Measurements from ENCODE around the gene PRAC2. TPM values are rescaled to one million over a fixed set of nuclear protein-coding genes. Genes with fewer than 3 reads are reported as not detected.

Gene PRAC2
- total RNA-seq, 1 donor from 2014 or later: not detected

GRCh38 chr17:48753794-48754499 lies 31.0 kb downstream of the PRAC2 start:
- no peak for DNase-seq (ENCODE audit: low read depth in 2 of 2)

DNA sequence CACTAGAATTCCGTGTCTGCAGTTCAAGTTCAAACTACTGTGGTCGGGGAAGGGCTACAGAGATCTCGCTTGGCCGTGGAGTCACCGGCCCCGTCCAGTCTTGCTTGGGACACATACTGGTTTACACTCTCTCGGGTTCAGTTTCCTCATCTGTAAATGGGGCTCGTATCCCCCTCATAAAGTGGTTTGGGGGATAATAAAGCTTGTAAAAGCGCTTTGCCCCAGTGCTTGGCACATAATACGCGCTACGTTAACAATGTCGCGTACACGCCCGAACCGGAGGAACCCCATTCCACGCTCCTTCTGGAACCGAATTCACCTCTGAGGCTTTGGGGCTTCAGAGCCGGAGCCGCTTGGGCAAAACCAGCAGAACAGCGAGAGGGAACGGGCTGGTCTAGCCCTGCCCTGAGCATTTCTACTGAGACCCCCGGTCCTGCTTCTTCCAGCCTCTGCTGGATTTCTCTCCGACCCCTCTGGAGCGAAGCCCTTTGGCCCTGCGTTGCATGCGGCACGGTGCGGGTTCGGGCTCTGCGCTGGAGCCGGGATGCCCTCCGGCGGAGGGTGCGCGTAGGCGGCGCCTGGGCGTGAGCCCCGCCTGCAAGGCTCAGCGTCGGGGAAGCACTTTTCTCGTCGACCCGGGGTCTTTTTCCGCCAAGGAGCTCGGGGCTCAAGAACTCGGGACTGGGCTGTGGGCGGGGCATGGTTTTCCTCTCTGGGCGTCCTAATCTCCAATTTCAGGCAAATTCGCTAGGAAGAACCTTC lies 31.7 kb downstream of the PRAC2 start:
- no peak for DNase-seq (ENCODE audit: low read depth in 2 of 2)

GRCh38 chr17:48755356-48755755 lies 32.4 kb downstream of the PRAC2 start:
- no peak for DNase-seq (ENCODE audit: low read depth in 2 of 2)

DNA sequence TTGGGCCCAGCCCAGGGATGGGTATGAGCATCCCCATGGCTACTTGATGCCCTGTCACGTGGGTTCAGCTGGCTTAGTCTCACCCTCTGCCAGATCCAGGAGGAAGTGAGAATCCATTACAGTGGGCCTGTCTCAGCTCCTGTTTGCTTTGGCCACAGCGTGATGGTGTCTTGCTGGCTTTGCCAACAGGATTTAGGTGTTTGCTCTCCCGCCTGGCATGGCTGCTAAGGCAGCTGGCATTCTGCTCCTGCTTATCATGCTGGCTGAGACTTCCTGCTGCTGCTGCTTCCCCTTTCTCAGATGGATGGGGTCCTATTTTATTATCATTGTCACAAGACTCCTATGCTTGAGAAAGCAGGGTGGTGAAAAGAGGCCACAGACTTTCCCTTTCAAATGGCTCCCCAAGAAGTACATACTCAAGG lies 33.9 kb downstream of the PRAC2 start:
- no peak for DNase-seq (ENCODE audit: low read depth in 2 of 2)

DNA sequence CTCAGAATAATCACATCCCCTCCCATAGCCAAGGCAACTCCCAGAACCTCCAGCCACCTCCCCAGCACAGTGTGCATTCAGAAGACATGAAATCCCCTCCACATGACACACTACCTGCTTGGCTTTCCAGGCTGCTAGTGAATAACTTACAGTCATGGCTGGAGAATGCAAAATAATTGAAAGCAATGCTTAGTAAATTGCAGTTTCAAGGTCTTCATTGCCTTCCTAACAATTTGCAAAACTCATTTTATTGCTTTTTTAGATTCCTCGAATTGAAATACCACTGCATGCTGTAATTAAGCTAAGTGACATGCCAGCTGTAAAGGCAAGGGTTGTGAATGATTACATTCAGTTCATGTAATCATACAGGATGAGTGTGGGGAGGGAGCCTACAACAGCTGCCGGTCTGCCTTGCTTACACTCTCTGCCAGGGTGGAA lies 34.6 kb downstream of the PRAC2 start:
- DNase-seq (ENCODE audit: low read depth in 2 of 2): no peak

- no peak for DNase-seq (ENCODE audit: low read depth in 2 of 2)
Observed at GRCh38 chr17:48759288-48759687, 36.3 kb downstream of the PRAC2 start.

DNA sequence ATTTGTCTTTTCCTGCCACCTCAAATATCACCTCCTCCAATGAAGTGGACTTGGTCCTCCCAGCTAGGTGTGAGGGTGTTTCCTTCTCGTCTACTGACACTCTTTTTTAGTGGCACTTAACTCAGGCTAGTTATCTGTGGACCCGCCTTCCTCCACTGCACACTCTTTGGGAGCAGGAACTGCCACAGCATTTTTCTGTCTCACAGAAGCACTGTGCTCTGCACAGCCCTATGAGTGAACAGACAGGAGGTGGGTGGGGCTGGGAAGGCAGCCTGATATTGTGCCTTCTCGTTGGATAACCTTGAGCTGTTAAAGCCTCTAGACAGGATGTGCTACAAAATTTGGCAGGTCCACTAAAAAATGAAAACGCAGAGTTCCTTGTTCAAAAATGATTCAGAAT lies 37.4 kb downstream of the PRAC2 start:
- no peak for DNase-seq (ENCODE audit: low read depth in 2 of 2)

- DNase-seq (ENCODE audit: low read depth in 2 of 2): no peak
Observed at GRCh38 chr17:48761114-48761513, 38.1 kb downstream of the PRAC2 start.

GRCh38 chr17:48767263-48767774 lies 44.3 kb downstream of the PRAC2 start:
- no peak for DNase-seq (ENCODE audit: low read depth in 2 of 2)

DNA sequence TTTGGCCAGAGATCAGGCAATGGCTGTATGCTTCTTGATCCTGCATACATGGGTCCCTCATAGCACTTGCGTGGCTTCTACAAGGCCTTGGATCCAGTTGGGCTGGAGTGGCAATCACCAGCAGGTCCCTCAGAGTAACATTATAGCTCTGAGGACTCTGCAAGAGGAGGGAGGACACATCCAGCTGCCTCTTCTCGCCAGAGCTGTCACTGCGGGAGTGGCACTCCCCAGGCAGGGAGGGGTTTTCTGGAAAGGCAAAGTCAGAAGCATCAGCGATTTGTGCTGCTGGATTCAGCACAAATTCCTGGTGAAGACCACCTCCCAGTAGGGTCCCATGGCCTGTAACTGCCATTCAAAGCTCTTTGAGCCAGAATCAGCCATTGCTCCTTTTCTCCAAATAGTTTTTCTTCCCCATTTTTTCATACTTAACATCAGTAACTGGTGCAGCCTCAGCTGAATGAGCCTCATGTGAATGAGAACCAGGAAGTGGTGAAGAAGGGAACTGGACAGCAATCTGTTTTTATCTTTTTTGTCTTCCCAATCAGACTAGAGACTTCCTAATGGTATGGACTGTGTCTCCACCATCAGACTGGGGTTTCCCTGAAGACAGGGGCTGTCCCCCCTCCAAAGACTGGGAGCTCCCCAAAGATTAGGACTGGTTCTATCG lies 46.2 kb downstream of the PRAC2 start:
- no peak for DNase-seq (ENCODE audit: low read depth in 2 of 2)

DNA sequence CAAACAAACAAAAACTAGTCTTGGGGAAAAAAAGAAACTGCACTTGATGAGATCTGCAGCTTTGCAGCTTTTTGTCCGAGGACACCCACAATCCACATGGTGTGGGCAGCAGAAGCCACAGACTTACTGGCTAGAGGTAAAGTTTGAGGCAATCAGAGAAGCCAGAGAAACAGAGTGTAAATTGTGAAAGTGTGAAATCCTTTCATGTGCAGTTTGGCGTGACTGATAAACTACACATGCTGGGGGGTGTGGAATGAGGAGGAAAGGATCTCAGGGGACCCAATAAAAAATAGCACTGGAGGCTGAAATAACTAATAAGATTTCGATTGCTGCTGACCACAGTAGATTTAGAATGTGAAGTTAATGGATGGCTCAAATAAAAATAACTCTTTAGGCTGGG lies 48.0 kb downstream of the PRAC2 start:
- no peak for DNase-seq (ENCODE audit: low read depth in 2 of 2)

- DNase-seq (ENCODE audit: low read depth in 2 of 2): no peak
Observed at GRCh38 chr17:48773245-48773644, 50.3 kb downstream of the PRAC2 start.

Other genes with a start within 250 kb of the PRAC2 start
- not detected in 2 replicates for gene HOXB1, start 192.2 kb upstream of the PRAC2 start, total RNA-seq
- 0.51 and 0.63 TPM in 2 replicates for gene HOXB2, start 178.1 kb upstream of the PRAC2 start, total RNA-seq
- 0.90 and 1.0 TPM in 2 replicates for gene HOXB4, start 144.8 kb upstream of the PRAC2 start, total RNA-seq
- 1.9 and 4.8 TPM in 2 replicates for gene HOXB3, start 132.9 kb upstream of the PRAC2 start, total RNA-seq
- 0.13 TPM in 2 replicates for gene HOXB5, start 129.4 kb upstream of the PRAC2 start, total RNA-seq
- 3.3 and 3.9 TPM in 2 replicates for gene HOXB6, start 118.2 kb upstream of the PRAC2 start, total RNA-seq
- 4.6 and 7.1 TPM in 2 replicates for gene HOXB7, start 112.2 kb upstream of the PRAC2 start, total RNA-seq
- 0.64 and 0.76 TPM in 2 replicates for gene HOXB8, start 107.9 kb upstream of the PRAC2 start, total RNA-seq
- gene HOXB9, start 96.8 kb upstream of the PRAC2 start, total RNA-seq: 0.13 and 0.51 TPM in 2 replicates
- gene PRAC1, start 667 bp upstream of the PRAC2 start, total RNA-seq: not detected in 2 replicates
- gene HOXB13, start 5.6 kb downstream of the PRAC2 start, total RNA-seq: not detected in 2 replicates
- under 0.01 TPM in 1 of 2 replicates, not detected in the other for gene TTLL6, start 94.0 kb downstream of the PRAC2 start, total RNA-seq
- 20.9 and 28.3 TPM in 2 replicates for gene CALCOCO2, start 107.8 kb downstream of the PRAC2 start, total RNA-seq
- gene ATP5MC1, start 169.6 kb downstream of the PRAC2 start, total RNA-seq: 30.8 and 48.4 TPM in 2 replicates
- gene UBE2Z, start 185.2 kb downstream of the PRAC2 start, total RNA-seq: 50.8 and 78.1 TPM in 2 replicates
- 86.0 and 96.0 TPM in 2 replicates for gene SNF8, start 221.7 kb downstream of the PRAC2 start, total RNA-seq
- gene GIP, start 245.4 kb downstream of the PRAC2 start, total RNA-seq: not detected in 2 replicates